ENCODE data around the gene RHBDF2.

DNA sequence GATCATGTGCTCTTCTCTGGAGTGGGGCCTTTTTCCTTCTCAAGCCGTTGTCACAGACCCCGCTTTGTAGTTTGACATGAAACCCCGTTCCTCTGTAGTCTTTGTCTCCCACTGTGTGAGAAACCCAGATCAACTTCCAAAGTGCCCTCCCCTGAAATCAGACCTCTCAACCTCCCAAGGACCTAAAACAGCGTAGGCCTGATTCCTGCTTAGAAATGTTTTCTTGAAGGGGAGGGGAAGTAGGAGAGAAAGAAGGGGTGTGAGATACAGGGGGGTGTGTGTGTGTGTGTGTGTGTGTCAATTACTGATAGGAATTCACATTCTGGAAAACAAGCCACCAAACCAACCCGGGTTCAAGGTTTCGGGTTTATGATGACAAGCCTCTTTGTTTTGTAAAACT, 49.7 kb downstream of the RHBDF2 start:
- no peak for TF ChIP-seq YY1 (IDR thresholded peaks at IDR 0.05; ENCODE audit: insufficient read depth, insufficient read length)
- no peak for TF ChIP-seq SUZ12 (IDR thresholded peaks at IDR 0.05; ENCODE audit: extremely low read depth, insufficient read depth, insufficient read length)
- TF ChIP-seq ZNF274 (IDR thresholded peaks at IDR 0.05; ENCODE audit: low read depth, low read length) = no peak
